Muscle layer of duodenum (tissue), 2 donors: ENCODE results near the gene DAAM1.

ENCODE experiments used
- H3K27ac ChIP-seq: one replicate; pipeline ENCODE4 v1.7.0; 2013; ENCODE audit warnings: mild to moderate bottlenecking, low read length
- H3K27me3 ChIP-seq: one replicate; pipeline ENCODE4 v1.7.0; 2013; ENCODE audit warnings: low read depth, mild to moderate bottlenecking, control low read depth, low read length
- H3K36me3 ChIP-seq, 2 donors: one replicate each; pipeline ENCODE4 v1.7.0; 2013; ENCODE audit warnings: low read length in 2 of 2, control low read depth in 1 of 2, mild to moderate bottlenecking in 1 of 2; ENCODE audit not compliant: insufficient read depth in 2 of 2, control insufficient read depth in 1 of 2
- H3K4me1 ChIP-seq, 2 donors: one replicate each; pipeline ENCODE4 v1.7.0; 2013; ENCODE audit warnings: low read length in 2 of 2, mild to moderate bottlenecking in 2 of 2, control low read depth in 1 of 2, moderate library complexity in 1 of 2; ENCODE audit not compliant: insufficient read depth in 2 of 2, control insufficient read depth in 1 of 2
- H3K4me3 ChIP-seq, 2 donors: one replicate each; pipeline ENCODE4 v1.7.0; 2013; ENCODE audit warnings: low read length in 2 of 2, low read depth in 1 of 2, mild to moderate bottlenecking in 1 of 2
- H3K9me3 ChIP-seq, 2 donors: one replicate each; pipeline ENCODE4 v1.7.0; 2013; ENCODE audit warnings: low read length in 2 of 2, control low read depth in 1 of 2, mild to moderate bottlenecking in 1 of 2; ENCODE audit not compliant: control insufficient read depth in 1 of 2
- donor health status: healthy.

Gene DAAM1

GRCh38 chr14:59417311-59417710, 228.8 kb downstream of the DAAM1 start:
- Histone ChIP-seq H3K27me3 (no peaks in the 10 kb centered on the region), H3K9me3 (no peaks in the 10 kb centered on the region), H3K4me3 (no peak overlapping the region), H3K27ac (no peak overlapping the region), H3K36me3 (no peaks in the 10 kb centered on the region), H3K4me1 (peaks cover 0 to 4% of the 10 kb centered on the region in 2 donors)

DNA sequence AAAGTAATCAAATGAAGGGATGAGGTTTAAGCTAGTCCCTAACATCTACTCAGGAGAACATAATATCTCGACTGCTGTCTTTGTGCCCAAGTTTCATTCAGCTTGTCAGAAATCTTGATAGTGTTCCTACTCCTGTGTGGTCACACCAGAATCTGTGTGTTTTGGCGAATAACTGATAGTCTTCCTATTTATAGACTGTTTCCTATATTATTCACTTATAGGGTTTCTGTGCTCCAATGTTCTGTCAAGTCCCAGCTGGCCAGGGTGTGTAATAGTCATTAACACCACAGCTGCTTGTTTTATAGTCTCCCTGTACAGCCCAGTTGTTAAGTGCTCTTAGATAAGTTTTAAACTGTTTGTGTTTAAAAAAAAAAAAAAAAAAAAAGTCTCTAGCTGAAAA, 230.8 kb downstream of the DAAM1 start:
- Histone ChIP-seq H3K9me3 (no peaks in the 10 kb centered on the region), H3K27ac (no peak overlapping the region), H3K4me3 (no peak overlapping the region), H3K27me3 (no peaks in the 10 kb centered on the region), H3K4me1 (peaks cover 0 to 4% of the 10 kb centered on the region in 2 donors), H3K36me3 (no peaks in the 10 kb centered on the region)
